OCI-LY3 (cell line): ENCODE data around the gene DENND4B.

Experiments
- EZH2phosphoT487 ChIP-seq: fragments of 200-600 bp; shearing (Covaris generic); IDR thresholded peaks from 2 replicates; pipeline ENCODE4 v1.6.1; 2018; ENCODE audit warnings: antibody characterized with exemption, mixed run types, low read depth
- TF ChIP-seq, protein P1 (sequence below): fragments of 200-600, 300-600 bp; sonication (generic); IDR thresholded peaks from 2 replicates; pipeline ENCODE4 v1.5.1; 2014; ENCODE audit warnings: antibody characterized with exemption, low read length, low read depth

DNA sequence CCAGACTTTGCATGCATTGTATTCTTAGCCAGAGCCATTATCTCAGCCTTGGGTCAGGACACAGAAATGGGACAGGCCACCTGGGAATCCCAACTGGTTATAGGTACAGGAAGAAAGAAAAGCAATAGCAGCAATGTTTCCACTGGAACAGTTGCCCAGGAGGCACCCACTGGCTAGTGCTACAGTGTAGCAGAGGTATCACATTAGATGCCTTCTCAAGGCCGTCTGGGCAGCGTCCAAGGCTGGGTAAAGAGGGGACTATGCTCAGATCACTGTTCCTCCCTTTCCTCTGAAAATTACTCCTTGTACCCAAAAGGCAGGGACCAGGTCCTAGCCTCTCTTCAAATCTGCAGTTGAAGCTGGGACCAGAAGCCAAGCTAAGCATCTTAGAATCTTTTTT, 23.8 kb upstream of the DENND4B start:
- TF ChIP-seq, protein P1, sequence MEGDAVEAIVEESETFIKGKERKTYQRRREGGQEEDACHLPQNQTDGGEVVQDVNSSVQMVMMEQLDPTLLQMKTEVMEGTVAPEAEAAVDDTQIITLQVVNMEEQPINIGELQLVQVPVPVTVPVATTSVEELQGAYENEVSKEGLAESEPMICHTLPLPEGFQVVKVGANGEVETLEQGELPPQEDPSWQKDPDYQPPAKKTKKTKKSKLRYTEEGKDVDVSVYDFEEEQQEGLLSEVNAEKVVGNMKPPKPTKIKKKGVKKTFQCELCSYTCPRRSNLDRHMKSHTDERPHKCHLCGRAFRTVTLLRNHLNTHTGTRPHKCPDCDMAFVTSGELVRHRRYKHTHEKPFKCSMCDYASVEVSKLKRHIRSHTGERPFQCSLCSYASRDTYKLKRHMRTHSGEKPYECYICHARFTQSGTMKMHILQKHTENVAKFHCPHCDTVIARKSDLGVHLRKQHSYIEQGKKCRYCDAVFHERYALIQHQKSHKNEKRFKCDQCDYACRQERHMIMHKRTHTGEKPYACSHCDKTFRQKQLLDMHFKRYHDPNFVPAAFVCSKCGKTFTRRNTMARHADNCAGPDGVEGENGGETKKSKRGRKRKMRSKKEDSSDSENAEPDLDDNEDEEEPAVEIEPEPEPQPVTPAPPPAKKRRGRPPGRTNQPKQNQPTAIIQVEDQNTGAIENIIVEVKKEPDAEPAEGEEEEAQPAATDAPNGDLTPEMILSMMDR, result no peak
- no peak for TF ChIP-seq EZH2phosphoT487
